HG03159 (cell line): ENCODE results near the gene PARP4.
"Not testable (repeated sequence)": the region's sequence is repeated elsewhere in the genome, so short reads cannot be mapped to it uniquely, and the experiment has no call there.

ENCODE experiments used
- ATAC-seq: cut with Tn5 transposase; IDR thresholded peaks from one replicate; pipeline ENCODE4 v1.9.1; 2021; ENCODE audit warnings: mild to moderate bottlenecking, moderate library complexity; ENCODE audit not compliant: unreplicated experiment

PARP4 gene

GRCh38 chr13:24506283-24506682 is 6.3 kb downstream of the PARP4 start:
- ATAC-seq: not testable (repeated sequence)

DNA sequence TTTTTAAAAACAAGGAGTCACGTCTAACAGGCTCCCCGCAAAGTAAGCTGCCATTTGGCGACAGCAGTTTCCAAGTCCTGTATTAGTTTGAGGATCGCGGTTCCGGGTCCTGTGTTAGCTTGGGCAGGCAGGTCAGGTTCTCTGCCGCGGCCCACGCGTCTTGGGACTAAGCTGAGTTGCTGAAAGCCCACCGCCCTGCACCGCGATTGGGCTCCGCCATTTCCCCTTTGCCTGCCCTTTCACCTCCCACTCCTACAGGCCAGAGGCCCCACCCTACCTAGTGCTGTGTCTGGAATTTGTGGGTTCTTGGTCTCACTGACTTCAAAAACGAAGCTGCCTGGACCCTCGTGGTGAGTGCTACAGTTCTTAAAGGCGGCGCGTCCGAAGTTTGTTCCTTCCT is 6.8 kb downstream of the PARP4 start:
- no peak for ATAC-seq

DNA sequence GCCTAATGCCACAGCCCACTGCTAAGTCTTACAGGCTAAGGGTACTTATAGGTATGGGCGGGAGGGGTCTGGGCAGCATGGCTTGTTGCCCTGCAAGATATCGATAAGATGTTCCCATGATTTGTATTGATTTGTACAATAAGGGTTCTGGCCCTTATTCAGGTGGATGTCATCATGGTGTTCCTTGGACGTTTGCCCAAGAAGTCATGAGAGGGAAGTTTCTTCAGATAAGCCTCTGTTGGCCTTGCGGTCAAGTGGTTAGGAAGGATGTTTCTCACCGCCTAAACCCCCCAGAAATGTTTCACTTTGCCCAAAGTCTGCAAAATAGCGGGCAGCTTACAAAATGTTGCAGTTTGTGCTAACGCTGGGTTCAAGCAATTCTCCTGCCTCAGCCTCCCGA is 7.3 kb downstream of the PARP4 start:
- ATAC-seq: no peak

- ATAC-seq: no peak
Measured at GRCh38 chr13:24503379-24503696, 9.2 kb downstream of the PARP4 start.

DNA sequence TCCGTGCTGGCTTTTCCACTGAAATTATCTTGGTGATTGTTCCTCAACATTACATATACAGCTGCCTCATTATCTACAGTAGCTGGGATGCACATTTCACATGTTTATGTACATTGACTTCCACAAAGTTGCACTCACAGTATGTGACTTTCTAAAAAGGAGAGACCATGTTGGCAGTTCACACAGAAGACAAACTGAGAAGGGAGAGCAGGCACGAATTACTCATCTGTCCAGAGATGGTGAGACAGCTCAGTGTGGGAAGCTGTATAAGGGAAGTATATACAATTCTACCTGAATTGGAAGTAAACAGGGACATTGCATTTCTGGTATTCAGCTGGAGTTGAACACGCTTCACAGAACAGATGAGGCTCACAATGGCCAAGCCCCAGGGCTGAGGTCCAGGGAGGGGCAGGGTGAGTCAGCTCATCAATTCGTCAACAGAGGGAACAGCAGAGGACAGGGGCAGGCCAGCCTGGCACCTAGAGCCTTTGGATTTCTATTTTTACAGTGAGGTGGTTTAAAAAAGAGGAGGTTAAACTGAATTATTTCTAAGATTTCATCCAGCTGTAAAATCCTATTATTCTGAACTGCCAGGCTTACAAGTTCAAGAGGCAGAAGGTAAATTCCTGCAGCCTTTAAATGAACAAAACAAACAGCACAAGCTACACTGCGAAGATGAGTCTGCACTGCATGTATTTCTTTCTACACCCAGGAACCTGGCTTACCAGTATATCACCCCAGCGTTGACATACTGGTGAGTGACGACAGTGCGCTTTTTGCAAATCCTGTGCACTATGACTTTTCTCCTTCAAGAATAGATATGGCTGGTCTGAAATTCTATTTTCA is 9.8 kb downstream of the PARP4 start:
- ATAC-seq: no peak

DNA sequence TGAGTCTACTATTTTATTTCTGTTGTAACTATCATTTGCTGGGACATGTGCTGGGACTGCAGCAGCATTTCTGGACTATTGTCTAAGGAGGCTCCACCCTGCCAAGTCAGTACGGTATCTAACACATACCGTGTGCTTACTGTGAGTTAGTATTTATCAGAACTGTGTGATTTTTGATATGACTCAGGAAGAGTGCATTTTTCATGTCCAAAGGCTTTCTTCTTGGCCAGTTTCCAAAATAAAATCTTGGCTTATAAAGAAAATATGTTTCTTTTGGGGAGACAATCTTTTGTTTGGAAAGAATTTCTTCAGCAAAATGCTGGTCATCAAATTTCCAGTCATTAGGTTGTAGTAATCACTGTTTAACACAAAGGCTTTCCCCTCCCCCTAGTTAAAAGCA is 11.6 kb downstream of the PARP4 start:
- no peak for ATAC-seq

DNA sequence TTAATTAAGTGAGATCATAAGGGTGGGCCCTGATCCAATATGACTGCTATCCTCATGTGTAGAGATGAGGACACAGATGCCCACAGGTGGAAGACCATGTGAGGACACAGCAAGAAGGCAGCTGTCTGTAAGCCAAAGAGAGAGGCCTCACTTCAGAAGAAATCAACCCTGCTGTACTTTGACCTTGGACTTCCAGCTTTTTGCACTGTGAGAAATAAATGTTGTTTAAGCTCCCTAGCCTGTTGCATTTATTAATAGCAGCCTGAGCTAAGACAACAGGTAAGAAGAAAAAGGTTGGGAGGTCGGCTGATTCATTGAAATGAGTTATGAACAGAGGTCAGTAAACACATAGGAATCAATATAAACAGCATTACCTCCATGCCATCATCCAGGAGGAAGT is 14.8 kb downstream of the PARP4 start:
- ATAC-seq: no peak

DNA sequence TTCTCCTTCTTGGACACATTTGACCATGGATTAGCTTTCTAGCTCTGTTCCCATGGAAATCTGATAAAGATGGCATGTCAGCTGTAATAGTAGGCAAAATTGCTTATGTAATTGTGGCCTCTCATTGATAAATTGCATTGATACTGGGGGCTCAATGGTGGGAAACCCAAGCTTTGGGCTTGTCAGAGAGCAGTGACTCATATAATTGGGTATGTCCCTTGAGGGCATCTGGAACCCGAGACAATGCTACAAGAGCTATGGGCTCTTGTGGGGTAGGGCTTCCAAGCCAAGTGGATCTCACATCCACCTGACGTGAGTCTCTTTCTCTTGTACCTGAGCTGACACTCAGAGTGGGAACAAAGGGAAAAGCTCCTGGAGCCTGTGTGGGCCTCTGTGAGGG is 16.3 kb downstream of the PARP4 start:
- not testable (repeated sequence) for ATAC-seq

GRCh38 chr13:24495151-24495729 is 17.3 kb downstream of the PARP4 start:
- no peak for ATAC-seq

- ATAC-seq: no peak
Measured at GRCh38 chr13:24493356-24493755, 19.2 kb downstream of the PARP4 start.

GRCh38 chr13:24491845-24492244 is 20.7 kb downstream of the PARP4 start:
- no peak for ATAC-seq

GRCh38 chr13:24489721-24490120 is 22.9 kb downstream of the PARP4 start:
- ATAC-seq: no peak

- ATAC-seq: not testable (repeated sequence)
Measured at GRCh38 chr13:24488092-24488491, 24.5 kb downstream of the PARP4 start.

- ATAC-seq: not testable (repeated sequence)
Measured at GRCh38 chr13:24486017-24486657, 26.4 kb downstream of the PARP4 start.

DNA sequence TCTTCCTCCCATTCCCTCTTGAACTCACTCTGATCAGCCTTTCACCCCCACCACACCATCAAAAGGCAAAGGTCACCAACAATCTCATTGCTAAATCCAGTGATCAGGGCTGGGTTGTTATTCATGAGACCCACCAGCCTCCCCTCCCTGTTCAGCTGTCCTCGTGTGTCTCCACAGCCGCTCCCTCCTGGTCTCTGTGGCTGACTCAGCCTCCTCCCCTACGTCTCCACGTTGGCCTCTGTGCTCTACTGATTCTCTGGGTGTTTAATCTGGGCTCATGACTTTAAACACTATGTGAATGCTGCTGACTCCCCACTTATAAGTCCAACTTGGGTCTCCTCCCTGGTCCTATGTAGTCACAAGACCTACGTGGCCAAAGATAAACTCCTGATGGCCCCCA is 38.9 kb downstream of the PARP4 start:
- ATAC-seq: no peak

- not testable (repeated sequence) for ATAC-seq
Measured at GRCh38 chr13:24472129-24472528, 40.4 kb downstream of the PARP4 start.

DNA sequence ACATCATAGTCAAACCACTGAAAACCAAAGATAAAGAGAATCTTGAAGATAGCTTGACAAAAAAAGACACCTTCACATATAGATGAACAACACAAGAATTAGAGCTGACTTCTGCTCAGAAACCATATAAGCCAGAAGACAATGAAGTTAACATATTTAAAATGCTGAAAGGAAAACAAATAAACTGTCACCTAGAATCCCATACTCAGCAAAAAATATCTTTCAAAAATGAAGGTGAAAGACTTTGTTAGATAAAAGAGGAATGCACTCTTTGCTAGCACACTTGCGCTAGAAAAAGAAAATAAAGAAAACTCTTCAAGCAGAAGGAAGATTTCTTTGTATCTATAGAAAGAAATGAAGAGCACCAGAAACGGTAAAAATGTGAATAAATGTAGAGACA is 49.5 kb downstream of the PARP4 start:
- no peak for ATAC-seq

DNA sequence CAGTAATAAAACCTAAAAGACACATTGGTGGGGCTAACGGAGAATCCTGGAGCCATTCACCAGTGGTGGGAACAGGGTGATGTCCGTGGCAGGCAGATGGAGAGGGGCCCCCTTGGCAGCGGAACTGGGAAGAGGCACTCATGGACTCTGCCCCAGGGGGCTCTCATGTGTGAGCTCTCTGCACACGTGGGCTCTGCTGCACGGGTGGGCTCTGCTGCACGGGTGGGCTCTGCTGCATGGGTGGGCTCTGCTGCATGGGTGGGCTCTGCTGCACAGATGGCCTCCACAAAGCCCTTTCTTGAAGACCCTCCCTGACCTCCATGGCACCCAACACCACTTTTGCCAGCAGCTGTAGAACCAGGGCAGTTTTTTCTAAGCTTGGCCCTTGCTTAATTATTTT is 52.3 kb downstream of the PARP4 start:
- ATAC-seq: no peak

DNA sequence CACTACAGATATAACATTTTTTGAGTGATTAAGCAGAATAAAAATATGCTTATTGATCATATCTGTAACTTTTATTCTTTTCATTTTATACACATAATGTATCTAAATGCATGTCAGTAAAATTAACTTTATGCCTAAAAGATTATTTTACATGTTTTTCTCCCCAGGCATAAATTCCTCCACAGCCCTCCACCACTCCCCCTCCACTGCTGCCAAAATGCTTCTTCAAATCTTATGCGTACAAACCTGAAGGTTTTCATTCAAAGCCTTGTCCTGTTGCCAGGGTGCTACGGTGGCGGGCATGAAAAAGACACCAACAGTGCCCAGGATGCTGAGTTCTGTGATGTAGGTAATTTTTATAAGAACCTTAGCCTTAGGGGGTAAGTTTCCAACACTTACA is 52.9 kb downstream of the PARP4 start:
- ATAC-seq: no peak

- no peak for ATAC-seq
Measured at GRCh38 chr13:24459234-24459633, 53.3 kb downstream of the PARP4 start.

DNA sequence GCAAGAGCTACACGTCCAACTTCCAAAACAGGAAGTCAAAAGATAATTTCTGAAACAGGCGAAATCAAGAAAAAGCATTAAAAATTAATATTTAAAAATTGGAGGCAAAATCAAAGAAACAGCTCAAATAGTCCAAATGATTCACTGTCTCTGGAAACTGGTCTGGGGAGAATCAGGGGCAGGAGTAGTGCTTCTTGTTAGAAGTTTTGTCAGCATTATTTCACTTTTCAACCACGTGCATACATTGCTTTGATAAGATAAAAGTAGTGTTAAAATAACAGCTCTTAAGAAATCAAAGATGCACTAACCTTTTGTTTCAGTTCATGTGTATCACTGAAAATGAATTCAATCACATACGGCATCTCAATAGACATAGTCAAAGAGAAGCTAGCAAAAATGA is 53.8 kb downstream of the PARP4 start:
- no peak for ATAC-seq

GRCh38 chr13:24456396-24456795 is 56.2 kb downstream of the PARP4 start:
- no peak for ATAC-seq
